HG03378 (cell line): Measurements from ENCODE around the gene SLC6A9.

ENCODE experiments used
- ATAC-seq: cut with Tn5 transposase; IDR thresholded peaks from one replicate; pipeline ENCODE4 v1.9.1; 2021; ENCODE audit warnings: mild to moderate bottlenecking, moderate library complexity; ENCODE audit not compliant: unreplicated experiment

SLC6A9 gene

DNA sequence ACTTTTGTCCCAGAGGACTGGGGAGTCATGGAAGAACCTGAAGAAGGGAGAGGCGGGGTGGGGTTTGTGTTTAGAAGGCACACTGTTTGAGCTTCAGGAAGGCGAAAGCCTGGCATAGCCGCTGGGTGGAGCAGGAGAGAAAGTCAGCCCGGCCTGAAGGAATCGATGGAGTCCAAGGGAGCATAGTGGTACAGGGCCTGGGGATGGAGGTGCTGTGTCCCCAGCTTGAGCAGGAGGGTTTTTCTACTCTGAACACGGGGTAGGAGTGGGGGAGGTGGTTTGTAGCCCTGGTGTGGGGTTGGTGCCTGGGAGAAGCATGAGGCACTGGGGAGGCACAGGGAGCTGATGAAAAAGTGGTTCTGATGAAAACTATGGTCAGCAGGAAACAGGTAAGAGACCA is 44.5 kb downstream of the SLC6A9 start:
- no peak for ATAC-seq

DNA sequence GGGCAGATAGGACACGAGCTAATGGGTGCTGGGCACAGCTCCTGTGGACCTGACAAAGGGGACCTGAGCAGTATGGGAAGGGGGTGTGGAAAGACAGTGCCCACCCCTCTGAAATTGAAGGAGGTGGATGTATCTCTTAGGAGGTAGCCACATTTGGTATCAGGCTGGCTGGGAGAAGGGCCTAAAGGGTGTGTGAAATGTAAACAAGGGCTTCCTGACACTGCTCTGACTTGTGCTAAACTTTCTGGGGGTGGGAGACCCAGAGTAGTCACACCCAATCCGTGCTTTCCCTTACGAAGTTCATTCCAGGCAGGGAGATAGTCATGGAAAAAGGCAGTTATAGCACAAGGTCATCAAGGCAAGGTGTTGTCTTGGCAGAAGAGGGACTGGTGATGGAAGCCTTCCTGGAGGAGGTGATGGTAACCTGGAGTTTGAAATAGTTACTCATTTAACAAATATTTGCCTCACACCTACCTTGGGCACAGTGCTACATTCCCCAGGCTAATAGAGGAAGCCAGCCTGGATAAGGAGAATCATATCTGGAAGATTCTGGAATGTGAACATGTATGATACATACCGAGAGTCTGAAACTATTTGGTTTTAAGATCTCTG is 45.2 kb downstream of the SLC6A9 start:
- ATAC-seq, result no peak

DNA sequence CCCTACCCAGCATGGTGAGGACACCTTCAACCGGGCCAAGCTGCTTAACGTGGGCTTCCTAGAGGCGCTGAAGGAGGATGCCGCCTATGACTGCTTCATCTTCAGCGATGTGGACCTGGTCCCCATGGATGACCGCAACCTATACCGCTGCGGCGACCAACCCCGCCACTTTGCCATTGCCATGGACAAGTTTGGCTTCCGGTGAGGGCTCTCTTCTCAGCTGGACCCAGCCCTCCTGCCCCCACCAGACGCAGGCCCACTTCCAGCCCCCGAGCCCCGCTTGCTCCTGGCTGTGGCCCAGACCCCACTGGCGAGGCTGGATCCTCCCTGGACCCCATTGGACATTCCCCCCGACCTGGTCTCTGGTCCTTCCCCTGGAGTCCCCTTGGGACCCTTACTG is 46.4 kb downstream of the SLC6A9 start:
- ATAC-seq, result no peak

DNA sequence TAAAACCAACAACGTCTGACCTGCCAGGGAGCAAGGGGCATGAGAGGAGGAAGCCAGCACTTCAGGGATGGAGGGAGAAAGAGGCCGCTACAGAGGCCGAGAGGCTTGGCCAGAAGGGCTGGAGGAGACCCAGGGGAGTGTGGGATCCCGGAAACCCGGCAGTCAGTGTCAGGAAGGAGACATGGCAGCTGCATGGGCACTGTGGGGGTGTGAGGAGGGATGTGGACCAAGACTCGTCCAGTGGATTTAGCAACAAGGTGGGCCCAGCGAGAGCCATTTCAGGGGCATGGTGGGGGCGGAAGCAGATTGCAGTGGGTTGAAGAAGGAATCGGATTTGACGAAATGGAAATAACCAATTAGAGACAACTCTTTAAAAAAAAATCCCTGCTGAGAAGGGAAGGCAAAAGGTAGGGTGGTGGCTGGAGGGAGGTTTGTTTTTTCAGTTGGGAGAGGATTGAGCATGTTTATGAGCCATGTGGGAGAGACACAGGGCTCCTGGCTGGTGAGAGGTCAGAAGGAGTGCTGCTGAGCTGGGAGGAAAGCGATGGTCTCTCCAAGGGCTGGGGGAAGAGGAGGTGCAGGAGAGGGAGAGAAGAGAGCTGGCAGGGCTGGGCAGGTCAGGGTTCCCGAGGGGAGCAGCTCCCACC is 47.9 kb downstream of the SLC6A9 start:
- ATAC-seq, result no peak

DNA sequence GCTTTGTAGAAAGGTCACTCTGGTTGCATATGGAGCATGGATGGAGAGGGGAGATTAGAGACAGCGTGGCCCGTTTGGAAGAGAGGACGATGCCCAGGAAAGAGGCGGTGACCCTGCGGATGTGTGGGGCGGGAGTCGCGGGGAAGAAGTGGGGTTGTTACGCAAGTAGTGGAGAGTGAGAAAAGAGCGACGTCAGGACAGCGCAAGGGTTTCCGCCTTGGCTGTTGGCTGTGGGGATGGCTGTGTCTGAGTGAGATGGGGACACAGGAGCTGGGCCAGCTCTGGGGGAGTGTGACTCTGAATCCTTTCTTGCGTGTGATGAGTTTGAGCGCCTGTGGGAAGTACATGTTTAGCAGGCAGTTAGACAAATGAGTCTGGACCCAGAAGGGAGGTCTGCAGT is 48.5 kb downstream of the SLC6A9 start:
- no peak for ATAC-seq

DNA sequence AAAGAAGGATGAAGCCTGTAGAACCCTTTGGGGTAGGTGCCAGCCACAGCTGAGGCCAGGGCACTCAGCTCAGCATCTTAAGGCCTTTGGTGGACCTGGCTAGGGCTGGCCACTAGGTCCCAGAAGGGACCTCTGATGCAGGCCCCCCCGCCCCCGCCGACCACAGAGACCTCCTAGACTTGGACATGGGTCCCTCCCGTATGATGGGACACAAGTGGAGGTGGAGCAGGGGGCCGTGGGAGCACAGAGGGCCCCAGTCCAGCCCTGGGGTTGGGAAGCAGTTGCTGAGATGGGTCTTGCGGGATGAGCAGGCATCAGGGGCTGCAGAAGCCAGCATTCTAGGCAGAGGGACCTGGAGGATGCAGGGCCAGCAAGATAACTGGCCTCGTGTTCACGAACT is 49.0 kb downstream of the SLC6A9 start:
- no peak for ATAC-seq

DNA sequence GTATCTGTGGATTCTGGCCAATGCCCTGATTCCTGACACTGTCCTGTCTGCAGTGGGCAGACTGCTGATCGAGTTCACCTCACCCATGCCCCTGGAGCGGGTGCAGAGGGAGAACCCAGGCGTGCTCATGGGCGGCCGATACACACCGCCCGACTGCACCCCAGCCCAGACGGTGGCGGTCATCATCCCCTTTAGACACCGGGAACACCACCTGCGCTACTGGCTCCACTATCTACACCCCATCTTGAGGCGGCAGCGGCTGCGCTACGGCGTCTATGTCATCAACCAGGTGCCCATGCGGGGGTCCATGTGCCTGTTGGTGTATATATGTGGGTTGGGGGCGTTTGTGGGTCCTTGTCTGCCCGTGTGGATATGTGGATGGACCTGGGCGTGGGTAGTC is 49.6 kb downstream of the SLC6A9 start:
- no peak for ATAC-seq

DNA sequence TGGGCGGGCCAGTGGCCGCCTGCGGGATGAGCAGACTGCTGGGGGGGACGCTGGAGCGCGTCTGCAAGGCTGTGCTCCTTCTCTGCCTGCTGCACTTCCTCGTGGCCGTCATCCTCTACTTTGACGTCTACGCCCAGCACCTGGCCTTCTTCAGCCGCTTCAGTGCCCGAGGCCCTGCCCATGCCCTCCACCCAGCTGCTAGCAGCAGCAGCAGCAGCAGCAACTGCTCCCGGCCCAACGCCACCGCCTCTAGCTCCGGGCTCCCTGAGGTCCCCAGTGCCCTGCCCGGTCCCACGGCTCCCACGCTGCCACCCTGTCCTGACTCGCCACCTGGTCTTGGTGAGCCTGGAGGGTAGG is 50.1 kb downstream of the SLC6A9 start:
- ATAC-seq, result no peak

DNA sequence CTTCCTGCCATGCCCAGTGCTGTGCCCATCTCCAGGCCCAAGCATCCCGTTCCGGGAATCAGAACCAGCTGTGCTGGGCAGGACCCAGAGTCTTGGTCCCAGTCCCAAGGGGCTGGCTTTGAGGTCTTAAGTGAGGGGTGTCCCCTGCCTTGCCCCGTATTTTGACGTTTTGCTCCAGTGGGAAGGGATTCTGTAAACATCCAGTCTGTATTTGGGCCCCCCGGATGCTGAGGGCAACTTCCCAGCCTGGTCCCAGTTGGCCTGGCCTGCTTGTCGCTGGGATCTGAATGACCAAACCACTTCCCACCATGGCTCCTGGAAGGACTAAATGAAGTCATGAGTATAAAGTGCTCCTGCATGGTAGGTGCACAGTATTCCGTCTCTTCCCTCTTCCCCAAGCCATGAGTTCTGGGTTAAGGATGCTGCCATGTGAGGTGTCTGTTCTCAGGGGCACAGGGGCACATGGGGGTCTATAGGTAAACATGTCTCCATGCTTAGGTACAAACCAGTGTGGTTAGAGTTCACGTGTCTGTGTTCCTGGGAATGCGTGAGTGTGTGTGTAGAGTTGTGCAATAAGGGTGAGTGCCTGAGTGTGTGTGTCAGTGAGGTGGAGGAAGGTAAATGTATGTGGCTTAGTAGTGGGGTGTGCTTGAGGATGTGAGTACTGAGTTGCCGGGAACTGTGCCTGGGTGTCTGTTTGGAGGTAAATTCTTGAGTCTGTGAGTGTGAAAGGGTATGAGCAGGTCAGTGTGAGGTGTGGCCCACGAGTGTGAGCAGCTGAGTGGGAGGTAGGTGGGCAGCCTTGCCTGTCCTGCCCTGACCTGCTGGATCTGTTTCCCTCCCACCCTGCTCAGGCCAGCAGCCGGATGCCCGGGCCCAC is 50.8 kb downstream of the SLC6A9 start:
- ATAC-seq, result no peak

DNA sequence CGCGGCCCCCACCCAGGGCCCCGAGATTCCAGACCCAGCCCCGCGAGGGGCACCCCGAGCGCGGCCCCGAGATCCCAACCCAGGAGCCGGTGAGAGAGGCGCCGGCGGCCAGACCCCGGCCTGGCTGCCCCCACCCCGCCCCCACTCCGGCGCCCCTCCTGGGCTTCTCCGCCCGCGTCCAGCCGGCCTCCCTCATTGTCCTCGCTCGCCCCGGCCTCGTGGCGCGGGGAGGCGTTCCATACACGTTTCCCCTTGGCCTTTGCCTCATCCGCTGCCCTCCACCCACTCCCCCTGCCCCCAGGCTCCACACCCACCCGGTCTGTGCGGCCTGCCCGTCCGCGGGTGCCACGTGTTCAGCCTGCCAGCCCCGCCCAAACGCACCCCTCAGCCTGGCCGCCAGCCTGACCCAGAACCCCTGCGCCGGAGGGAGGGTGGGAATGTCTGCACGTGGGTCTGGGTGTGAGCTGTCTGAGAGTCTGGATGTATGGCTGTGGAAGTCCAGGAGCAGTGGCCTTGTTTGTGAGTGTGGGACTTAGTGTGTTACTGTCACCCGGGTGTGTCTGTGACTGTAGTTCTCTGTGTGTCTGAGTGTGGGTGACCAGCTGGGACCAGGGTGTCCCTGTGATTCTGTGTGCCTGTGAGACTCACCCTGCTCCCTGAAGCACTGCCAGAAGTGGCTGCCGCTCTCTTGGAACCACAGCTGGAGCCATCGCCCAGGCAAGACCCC is 51.6 kb downstream of the SLC6A9 start:
- ATAC-seq, result no peak

DNA sequence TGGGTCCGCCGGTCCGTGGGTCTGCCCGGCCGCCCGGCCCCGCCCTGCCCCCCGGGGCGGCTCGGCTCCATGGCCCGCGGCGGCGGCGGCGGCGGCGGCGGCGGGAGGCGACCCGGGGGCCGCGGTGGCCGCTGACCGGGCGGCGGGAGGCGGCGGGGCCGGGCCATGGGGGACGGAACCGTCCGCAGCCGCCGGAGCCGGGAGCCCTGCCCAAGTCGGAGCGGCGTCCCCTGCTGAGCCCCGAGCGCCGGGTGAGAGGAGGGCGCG is 52.1 kb downstream of the SLC6A9 start:
- ATAC-seq, result no peak

DNA sequence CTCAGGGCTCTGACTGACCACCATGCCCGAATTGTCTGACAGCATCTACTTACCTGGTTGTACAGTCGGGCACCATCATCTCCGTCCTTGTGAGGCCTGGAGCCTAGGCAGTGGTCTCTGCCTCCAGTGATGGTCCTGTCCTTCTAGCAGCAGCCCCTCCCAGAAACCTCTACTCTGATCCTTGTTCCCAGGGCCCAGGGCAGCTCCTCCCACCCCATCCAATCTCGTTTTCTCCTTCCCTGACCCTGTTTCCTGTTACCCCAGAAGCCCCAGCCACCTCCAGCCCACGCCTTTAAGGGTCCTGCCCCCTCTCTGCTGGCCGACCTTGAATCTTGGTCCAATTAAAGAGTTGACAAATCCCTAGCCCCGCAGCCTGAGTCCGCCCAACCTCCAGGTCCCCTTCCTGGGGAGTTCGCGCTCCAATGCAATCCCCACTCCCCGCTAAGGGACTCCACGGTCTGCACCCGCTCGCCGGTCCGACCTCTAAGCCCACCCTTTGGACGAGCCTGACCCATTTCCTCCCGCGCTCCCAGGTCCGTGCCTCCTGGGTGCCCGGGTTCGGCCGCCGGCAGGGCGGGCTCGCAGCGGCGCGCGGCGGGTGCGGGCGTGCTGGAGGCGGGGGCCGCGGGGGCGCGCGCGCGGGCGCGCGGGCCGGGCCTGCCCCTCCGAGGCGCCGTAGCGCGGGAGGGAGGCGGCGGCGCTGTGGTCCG is 52.6 kb downstream of the SLC6A9 start, which contains the start of gene B4GALT2:
Gene B4GALT2, plus strand, starts transcription at position 660 of the 710 bp plus-strand sequence. CDS start 1,951 bp downstream, outside the sequence.
- ATAC-seq, result no peak

DNA sequence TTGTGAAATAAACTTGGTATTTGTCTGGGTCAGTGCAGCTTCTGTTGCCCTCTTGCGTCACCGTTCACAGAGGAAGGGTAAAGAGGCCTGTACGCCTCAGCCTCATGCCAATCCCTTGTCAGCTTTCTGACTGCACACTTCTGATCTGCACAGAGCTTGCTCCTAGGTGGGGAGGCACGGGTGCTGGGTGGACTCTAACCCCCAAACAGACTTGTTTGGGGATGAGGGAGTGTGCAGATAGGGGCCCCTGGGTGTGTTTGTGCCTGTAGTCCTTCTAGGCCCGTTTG is 53.1 kb downstream of the SLC6A9 start:
- no peak for ATAC-seq

DNA sequence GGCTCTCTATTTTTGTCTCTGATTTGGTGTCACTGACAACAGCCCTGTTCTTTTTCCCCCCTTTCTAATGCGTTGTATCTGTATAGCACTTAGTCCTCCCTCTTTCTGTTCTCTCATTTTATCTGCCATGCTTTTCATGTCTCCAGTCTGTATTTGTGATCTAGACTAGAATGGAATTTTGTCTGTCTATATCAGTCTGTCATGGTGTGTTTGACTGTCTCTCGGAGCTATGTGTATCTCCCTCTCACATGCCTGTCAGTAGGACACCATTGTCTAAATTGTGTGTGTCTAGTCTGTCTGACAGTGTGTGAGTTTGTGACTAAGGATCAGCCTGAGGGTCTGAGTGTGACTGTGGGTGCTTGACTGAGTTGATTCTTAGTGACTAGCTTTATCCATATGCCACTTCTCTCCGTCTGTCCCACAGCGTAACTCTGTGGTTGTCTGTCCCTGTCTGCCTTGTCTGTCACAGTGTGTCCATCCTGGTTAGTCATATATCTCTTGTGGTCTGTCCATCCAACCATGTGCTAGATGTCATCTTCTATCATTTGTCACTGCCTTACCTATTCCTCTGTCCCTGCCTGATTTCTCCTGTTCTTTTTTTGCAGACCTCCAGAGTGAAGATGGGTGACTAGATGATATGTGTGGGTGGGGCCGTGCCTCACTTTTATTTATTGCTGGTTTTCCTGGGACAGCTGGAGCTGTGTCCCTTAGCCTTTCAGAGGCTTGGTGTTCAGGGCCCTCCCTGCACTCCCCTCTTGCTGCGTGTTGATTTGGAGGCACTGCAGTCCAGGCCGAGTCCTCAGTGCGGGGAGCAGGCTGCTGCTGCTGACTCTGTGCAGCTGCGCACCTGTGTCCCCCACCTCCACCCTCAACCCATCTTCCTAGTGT is 53.6 kb downstream of the SLC6A9 start:
- no peak for ATAC-seq

DNA sequence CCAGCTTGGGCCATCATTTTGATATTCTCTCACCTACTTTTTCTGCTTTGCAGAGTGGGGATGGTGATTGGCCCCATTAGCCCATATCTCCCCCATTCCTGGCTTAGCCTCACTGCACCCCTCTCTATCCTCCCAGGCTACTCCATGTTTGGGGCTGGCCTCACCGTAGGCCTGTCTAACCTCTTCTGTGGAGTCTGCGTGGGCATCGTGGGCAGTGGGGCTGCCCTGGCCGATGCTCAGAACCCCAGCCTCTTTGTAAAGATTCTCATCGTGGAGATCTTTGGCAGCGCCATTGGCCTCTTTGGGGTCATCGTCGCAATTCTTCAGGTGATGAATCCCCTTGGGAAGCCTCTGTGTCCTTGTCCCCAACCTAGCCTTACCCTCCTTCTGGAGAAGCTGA is 54.4 kb downstream of the SLC6A9 start:
- ATAC-seq, result no peak

DNA sequence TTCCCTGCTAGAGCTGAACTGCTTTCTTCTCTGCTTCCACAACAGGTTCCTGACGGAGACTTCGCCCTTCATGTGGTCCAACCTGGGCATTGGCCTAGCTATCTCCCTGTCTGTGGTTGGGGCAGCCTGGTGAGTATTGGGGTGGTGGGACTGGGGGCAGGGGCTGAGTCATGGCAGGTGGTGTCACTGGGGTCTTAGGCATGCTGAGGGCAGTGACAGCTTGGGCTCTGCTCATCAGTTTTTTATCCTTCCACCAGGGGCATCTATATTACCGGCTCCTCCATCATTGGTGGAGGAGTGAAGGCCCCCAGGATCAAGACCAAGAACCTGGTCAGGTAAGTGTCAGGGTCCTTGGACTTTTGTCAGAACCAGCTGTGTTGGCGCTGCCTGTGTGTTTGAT is 55.2 kb downstream of the SLC6A9 start:
- no peak for ATAC-seq

DNA sequence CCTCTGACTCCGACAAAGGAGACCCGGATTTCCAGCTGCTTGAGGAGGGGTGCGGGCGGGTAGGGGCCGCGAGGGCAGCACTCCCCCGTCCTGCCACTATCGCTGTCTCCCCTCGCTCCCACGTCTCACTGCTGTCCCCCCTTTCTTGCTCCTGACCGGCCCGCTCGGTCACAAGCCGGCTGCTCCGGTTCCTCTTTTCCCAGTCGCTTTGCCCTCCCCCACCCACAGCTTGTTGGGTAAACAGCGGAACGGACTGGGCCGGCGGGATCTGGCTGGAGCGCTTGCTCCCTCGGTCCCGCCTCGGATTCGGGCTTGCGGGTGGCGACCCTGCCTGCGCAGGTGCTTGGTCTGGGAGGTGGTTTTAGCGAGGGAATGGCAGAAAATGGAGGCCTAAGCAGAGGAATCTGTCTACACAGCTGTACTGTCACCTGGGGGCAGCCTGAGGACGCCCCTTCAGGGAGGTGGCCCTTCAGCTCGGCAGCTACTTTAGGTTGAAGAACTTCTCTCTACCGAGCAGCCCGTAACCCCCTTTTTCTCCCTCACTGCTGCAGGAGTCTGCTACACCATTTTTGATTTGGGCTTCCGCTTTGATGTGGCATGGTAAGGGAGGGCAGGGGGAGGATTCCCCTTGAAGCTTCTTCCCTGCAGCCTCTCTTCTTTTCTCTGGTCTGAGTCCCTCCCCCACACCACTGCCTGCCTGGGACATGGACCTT is 55.9 kb downstream of the SLC6A9 start:
- ATAC-seq, result no peak

DNA sequence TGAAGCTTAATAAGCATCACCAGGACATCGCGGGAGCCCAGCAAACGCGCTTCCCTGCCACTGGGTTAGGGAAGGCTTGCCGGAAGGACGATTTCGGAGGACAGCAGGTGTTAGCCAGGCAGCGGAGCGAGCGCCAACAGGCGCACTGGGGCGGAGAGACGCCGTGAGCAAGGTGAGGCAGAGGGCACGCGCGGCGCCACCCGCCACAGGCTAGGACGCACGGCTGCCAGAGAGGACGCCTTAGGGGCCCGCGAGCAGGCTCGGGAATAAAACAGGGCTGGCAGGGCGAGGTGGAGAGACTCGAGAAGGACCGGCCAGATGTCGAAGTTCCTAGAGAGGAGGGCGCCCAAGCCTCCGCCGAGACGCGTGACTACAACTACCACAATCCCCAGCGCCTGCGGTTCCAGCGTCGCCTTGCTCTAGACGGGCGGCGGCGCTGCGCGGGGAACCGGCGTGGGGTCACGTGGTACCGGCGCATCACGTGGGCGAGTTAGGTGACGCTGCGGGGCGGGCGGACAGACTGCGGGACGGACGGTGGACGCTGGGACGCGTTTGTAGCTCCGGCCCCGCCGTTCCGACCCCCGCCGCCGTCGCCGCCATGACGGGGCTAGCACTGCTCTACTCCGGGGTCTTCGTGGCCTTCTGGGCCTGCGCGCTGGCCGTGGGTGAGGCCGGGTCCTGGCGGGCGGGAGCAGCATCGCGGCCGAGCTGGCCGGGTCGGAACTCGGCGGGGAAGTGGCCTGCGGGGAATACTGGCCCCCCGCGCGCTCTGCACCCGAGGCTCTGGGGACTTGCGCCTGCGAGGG is 56.6 kb downstream of the SLC6A9 start, which contains the start of gene ATP6V0B:
Gene ATP6V0B, plus strand, starts transcription at position 518 of the 806 bp plus-strand sequence. Its CDS starts 81 bp downstream, at position 599.
- ATAC-seq, result peak; percentile 60
